Activated T-helper 17 cell treated with anti-CD3 and anti-CD28 coated beads, Interleukin-2, amount 50 U/mL, for 72 hours (primary cell): ENCODE results near the gene ZNF652. TPM values are rescaled to one million over a fixed set of nuclear protein-coding genes. Genes with fewer than 3 reads are reported as not detected.
A peak's percentile ranks its signal among the peaks of the same experiment; 100 is the strongest.

ENCODE experiments used
- ATAC-seq: fragments of 150-1000 bp; cut with Tn5 transposase; replicated peaks from 2 replicates; pipeline ENCODE4 v1.10.0; 2021; ENCODE audit warnings: mild to moderate bottlenecking, moderate library complexity
- H3K27ac Mint-ChIP-seq: one replicate; pipeline ENCODE4 v1.8.0; 2022; ENCODE audit warnings: mixed read lengths
- H3K27me3 Mint-ChIP-seq: one replicate; pipeline ENCODE4 v1.8.0; 2022; ENCODE audit warnings: mixed read lengths
- H3K36me3 Mint-ChIP-seq: one replicate; pipeline ENCODE4 v1.8.0; 2022; ENCODE audit warnings: low read depth, mild to moderate bottlenecking, mixed read lengths
- H3K4me1 Mint-ChIP-seq: one replicate; pipeline ENCODE4 v1.8.0; 2022; ENCODE audit warnings: mixed read lengths
- H3K4me3 Mint-ChIP-seq: one replicate; pipeline ENCODE4 v1.8.0; 2022; ENCODE audit warnings: mild to moderate bottlenecking, mixed read lengths
- H3K9me3 Mint-ChIP-seq: one replicate; pipeline ENCODE4 v1.8.0; 2022; ENCODE audit warnings: mixed read lengths
- total RNA-seq, 2 donors: library from RNA; stranded (reverse); gene quantifications; one replicate each; pipeline ENCODE4 v1.2.3, GENCODE V29; 2022

ZNF652 gene
- total RNA-seq, 2 donors from 2014 or later = 10.7 to 13.1 TPM

DNA sequence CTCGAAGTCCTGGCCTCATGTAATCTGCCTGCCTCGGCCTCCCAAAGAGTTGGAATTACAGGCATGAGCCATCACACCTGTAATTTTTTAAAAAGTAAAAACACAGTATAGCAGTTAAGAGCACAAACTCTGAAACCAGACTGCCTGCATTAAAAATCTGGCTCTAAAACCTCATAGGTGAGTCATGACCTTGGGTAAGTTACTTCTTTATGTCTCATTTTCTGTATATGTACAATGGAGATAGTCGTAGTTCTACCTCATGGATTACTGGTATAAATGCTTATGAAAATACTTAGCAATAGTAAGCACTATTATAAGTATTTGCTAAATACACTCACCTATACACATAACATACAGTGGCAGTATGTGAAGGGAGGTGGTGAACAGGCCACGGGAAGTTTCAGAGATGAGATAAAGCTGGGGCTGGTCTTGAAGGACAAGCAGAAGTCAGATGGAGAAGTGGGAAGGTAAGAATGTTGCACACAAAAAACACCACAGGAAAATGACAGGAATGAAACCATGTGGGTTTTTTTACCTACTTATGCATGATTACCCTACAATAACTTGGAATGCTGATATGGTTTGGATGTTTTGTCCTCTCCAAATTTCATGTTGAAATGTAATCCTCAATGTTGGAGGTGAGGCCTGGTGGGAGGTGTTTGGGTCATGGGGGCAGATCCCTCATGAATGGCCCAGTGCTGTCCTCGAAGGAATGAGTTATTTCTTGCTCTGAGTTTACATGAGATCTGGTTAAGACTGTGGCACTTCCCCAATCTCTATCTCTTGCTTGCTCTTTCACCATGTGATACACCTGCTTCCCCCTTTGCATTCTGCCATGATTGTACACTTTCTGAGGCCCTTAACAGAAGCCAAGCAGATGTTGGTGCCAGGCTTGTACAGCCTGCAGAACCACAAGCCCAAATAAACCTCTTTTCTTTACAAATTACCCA lies 33.9 kb downstream of the ZNF652 start:
- Mint-ChIP-seq H3K4me3 (peak overlapping the region; percentile 52), H3K9me3 (no peaks in the 10 kb centered on the region), H3K36me3 (no peaks in the 10 kb centered on the region), H3K27me3 (no peaks in the 10 kb centered on the region), H3K27ac (peak overlapping the region; percentile 24), H3K4me1 (peaks cover 29% of the 10 kb centered on the region)
- ATAC-seq = peak; percentile 93

DNA sequence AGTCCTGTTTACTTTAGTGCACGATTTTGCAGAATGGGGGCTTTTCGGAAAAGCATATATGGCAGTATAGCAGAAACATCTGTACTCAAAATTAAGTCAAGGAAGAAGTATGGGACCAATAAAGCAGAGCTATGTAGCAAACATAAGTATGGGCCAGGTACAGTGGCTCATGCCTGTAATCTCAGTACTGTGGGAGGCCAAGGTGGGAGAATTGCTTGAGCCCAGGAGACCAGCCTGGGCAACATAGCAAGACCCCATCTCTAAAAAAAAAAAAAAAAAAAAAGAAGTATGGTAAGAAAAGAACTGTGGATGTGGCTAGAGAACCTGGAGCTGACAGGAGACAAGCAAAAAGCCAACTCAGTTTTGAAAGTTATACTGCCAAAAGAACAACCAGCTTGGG lies 36.1 kb downstream of the ZNF652 start:
- no peaks in the 10 kb centered on the region for H3K36me3 Mint-ChIP-seq
- H3K9me3 Mint-ChIP-seq = no peaks in the 10 kb centered on the region
- no peaks in the 10 kb centered on the region for H3K27me3 Mint-ChIP-seq
- H3K27ac Mint-ChIP-seq = no peak overlapping the region
- no peak overlapping the region for H3K4me3 Mint-ChIP-seq
- ATAC-seq = no peak
- peaks cover 25% of the 10 kb centered on the region for H3K4me1 Mint-ChIP-seq

DNA sequence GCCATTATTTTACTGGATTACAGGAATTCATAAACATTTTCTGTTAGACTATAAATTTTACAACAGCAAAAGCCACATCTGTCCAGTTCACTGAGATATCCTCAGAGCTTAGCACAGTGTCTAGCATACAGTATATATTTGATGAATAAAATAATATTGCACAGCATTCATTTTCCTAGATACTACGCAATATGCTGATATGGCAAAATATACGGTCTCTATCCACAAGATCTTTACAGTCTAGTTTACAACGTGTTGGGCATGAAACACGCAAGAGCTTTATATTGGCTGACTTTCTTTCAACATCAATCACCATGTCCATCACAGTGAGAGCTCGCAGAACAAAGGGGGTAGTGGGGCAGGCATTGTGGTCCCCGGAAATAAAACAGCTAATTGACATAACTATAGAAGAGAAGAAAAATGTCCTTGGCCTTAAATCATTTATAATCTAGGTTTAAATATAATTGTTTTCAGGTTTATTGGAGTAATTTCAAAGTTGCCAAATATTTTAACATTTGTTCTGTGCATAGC lies 43.5 kb downstream of the ZNF652 start:
- H3K4me3 Mint-ChIP-seq = no peak overlapping the region

DNA sequence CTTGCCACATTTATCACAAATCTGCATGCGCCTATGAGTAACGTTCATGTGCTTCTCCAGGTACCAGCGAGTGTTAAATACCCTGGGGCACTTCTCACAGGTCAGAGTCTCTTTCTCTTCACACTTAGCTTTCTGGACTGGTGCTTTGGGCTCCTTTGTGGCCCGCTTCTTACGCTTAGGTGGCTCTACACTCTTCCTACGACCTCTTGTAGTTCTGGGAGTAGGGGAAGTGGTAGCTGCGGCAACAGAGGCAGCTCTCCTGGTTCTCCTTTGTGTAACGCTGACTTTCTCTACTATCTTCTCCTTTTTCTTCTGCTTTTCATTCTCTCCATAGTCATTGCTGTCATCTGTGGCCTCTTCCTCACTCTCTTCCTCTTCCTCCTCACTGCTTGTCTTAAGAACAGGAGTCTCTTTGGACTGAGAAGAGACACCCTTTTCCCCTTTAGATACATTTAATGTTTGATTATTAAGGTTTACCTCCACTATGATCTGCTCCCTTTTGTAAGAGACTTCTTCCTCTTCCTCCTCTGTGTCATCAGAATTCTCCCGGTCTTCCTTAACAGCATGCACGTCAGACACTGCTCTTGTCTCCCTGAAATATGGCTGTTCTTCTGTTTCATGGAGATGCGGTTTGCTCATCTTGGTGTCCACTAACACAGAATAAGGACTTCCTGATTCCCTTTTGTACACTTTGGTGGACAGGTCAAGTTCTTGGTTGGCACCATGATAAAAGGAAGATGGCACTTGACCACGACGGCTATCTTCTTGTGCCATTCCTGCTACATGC lies 45.0 kb downstream of the ZNF652 start:
- Mint-ChIP-seq H3K27ac (no peak overlapping the region), H3K4me1 (peaks cover 22% of the 10 kb centered on the region), H3K36me3 (no peaks in the 10 kb centered on the region), H3K9me3 (no peaks in the 10 kb centered on the region), H3K4me3 (no peak overlapping the region), H3K27me3 (no peaks in the 10 kb centered on the region)
- ATAC-seq = no peak

More for the DNA sequence above, 43.5 kb downstream of the ZNF652 start:
- Mint-ChIP-seq H3K4me1 (peaks cover 27% of the 10 kb centered on the region), H3K27me3 (no peaks in the 10 kb centered on the region), H3K9me3 (no peaks in the 10 kb centered on the region), H3K27ac (no peak overlapping the region), H3K36me3 (no peaks in the 10 kb centered on the region)
- no peak for ATAC-seq

DNA sequence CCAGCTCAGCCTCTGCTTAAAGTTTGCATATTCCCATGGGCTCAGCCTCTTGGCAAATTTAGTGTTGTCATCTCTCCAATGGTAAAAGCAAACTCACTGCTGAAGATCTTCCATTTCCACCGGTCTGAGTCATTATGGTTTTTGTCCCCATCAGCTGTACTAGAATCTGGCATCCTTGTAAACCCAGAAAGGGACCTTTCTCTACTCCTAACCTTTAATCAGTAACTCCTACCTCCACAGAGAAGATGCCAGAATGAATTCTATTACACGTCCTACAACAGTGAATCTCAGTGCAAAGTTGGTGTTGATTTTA lies 45.8 kb downstream of the ZNF652 start:
- H3K9me3 Mint-ChIP-seq = no peaks in the 10 kb centered on the region
- no peaks in the 10 kb centered on the region for H3K27me3 Mint-ChIP-seq
- H3K4me3 Mint-ChIP-seq = peak overlapping the region; percentile 51
- H3K4me1 Mint-ChIP-seq = peaks cover 22% of the 10 kb centered on the region
- H3K27ac Mint-ChIP-seq = no peak overlapping the region
- H3K36me3 Mint-ChIP-seq = no peaks in the 10 kb centered on the region
- ATAC-seq = peak; percentile 15

DNA sequence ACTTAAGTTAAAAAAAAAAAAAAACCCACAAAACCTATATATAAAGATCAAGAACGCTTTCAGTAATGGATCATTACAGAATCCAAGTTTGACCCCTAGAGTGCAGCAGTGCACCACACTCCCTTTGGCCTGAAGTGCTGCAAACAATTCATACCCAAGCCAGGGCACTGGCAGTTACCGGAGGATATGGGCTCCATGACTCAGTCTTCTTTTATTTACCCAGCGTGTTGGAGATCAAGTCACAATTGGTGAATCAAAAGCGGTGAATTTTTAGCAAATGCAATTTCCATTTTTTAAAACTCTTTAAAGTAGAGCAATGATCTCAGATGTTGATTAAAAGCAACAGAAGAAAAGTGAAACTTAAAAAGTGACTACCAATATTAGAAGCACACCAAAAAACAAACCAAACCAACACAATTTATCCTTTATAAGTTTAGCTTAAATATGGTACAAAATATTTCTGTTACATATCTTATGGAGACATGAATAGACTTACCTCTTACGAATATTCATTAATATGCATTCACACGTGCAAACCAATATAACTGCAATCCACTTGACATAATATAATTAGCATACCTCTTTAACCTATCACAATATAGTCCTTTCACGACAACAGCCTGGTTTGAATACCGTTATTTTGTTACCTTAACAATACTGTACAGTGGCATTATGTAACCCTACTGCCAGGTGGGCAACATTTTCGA lies 46.3 kb downstream of the ZNF652 start:
- H3K27me3 Mint-ChIP-seq = no peaks in the 10 kb centered on the region
- peak overlapping the region; percentile 51 for H3K27ac Mint-ChIP-seq
- peak overlapping the region; percentile 51 for H3K4me3 Mint-ChIP-seq
- H3K36me3 Mint-ChIP-seq = no peaks in the 10 kb centered on the region
- peaks cover 18% of the 10 kb centered on the region for H3K4me1 Mint-ChIP-seq
- no peaks in the 10 kb centered on the region for H3K9me3 Mint-ChIP-seq
- ATAC-seq = peak; percentile 100

DNA sequence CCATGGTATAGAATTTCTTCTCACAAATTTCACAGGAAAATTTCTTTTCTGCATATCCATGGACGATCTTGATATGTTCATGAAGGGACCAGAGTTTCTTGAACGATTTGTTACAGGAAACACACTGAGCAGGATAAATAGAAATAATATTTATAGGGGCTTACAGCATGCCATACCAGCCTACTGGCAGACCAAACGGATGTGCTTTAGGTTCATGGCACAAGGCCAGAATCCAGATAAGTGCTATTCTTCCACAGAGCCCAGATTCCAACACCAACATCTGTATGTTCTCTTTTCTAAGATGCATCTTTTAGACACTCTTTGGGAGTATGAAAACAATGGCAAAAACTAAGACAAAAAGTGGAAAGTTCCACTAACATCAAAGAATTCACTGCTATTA lies 49.3 kb downstream of the ZNF652 start:
- Mint-ChIP-seq H3K4me1 (peaks cover 17% of the 10 kb centered on the region), H3K27me3 (no peaks in the 10 kb centered on the region), H3K4me3 (no peak overlapping the region), H3K36me3 (peaks cover 5% of the 10 kb centered on the region), H3K27ac (no peak overlapping the region), H3K9me3 (no peaks in the 10 kb centered on the region)
- ATAC-seq = no peak

DNA sequence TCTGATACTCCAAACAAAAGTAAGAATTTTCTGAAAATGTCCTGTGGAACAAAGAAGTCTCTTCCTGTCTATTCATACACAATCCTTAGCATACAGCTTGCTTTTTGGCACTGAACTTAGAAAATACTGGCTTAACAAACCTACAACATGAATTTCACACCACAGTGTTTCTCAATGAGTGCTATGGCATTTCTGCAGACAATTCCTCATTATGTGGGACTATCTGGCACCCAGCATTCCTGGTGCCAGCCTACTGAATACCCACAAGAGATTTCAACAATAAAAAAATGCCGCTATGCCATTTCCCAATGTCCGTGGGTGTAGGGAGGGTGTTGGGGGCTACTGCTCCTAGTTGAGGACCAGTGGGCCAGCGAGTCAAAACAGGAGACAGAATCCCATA lies 62.1 kb downstream of the ZNF652 start:
- Mint-ChIP-seq H3K4me3 (no peak overlapping the region), H3K27me3 (no peaks in the 10 kb centered on the region), H3K4me1 (no peaks in the 10 kb centered on the region), H3K36me3 (peaks cover 33% of the 10 kb centered on the region), H3K9me3 (no peaks in the 10 kb centered on the region), H3K27ac (no peak overlapping the region)
- no peak for ATAC-seq

DNA sequence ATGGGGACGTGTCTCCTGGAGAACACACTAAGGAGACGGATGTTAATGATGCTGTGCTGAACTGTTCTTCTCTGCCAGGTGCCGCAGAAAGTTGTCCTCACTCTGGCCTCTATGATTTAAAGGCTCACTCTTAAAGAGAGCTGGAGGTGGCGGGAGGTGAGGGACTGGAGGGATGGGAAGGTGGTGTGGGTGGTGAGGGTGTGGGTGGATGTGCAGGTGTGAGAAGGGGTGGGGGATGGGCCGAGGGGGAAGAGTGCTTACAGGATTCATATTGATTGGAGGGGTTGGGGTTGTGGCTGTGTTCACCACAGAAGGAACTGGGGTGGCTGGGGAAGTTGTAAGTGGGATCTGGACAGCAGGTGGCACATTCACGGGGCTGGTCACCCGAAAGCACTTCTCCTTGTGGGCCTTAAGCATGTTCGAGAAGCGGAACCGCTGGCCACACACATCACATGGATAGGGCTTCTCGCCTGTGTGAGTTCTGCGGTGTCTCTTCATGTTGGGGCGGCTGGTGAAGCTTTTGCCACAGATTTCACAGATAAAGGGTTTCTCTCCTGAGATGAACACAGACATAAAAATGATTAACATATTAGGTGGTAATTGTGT lies 63.6 kb downstream of the ZNF652 start:
- Mint-ChIP-seq H3K27me3 (no peaks in the 10 kb centered on the region), H3K36me3 (peaks cover 36% of the 10 kb centered on the region), H3K9me3 (no peaks in the 10 kb centered on the region), H3K27ac (no peak overlapping the region), H3K4me1 (peaks cover 5% of the 10 kb centered on the region), H3K4me3 (no peak overlapping the region)
- ATAC-seq = no peak

DNA sequence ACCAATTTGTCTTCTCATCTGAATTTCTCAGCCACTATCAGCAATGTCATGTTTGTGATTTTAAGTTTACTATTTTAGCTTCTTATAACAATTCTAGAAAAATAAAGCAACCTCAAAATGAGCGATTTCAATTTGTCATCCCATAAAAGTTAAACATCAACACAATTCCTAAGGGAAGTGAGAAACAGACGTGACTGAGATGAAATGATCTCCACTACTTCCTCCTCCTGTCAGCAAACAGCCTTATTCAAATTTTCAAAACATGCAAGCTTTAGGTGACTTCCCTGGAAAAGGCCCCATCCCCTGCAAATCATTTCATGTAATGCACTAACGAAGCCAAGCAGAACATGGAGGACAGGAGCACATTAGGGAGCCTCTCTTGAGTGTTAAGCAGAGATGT lies 64.9 kb downstream of the ZNF652 start:
- ATAC-seq = no peak
- Mint-ChIP-seq H3K36me3 (peaks cover 35% of the 10 kb centered on the region), H3K4me1 (peaks cover 5% of the 10 kb centered on the region), H3K4me3 (no peak overlapping the region), H3K27ac (no peak overlapping the region), H3K9me3 (no peaks in the 10 kb centered on the region), H3K27me3 (no peaks in the 10 kb centered on the region)

DNA sequence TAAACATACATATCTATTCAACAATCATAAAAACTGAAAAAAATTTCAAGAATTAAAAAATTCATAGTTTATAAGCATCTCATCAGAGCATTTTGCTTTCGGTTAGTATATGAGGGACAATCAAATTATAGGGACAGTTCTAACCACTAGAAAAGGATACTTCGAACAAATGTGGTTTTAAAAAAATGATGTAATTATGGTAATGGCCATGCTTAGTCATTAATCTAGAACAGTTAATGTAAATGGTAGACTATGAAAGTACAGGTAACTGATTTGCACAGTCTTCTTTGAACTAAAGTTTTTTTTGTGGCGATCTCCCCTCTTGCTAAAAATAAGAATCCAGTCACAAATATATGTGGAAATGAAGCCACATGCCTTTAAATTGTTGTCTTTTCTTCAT lies 67.9 kb downstream of the ZNF652 start:
- no peaks in the 10 kb centered on the region for H3K9me3 Mint-ChIP-seq

DNA sequence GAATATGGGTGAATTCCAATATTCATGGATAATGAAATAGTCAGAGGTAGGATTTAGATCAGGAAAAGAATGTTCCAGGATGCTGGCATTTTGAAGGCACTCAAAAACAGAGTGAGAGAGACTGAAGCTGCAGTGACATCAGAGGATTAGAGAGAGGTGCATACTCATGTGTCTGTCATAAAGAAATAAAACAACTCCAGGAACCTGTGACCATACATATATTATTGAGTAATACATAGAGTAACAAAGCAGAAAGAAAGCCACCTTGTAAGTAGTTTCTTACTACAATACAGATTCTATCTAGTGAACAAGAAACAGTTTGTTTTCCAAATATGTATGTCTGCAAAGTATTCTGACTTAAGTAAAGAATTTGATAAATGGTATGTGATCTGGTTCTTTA lies 69.1 kb downstream of the ZNF652 start:
- H3K27me3 Mint-ChIP-seq = no peaks in the 10 kb centered on the region
- H3K4me1 Mint-ChIP-seq = peaks cover 5% of the 10 kb centered on the region
- H3K27ac Mint-ChIP-seq = no peak overlapping the region
- H3K36me3 Mint-ChIP-seq = peaks cover 10% of the 10 kb centered on the region
- H3K9me3 Mint-ChIP-seq = no peaks in the 10 kb centered on the region
- H3K4me3 Mint-ChIP-seq = no peak overlapping the region
- peak; percentile 78 for ATAC-seq

More for the DNA sequence above, 67.9 kb downstream of the ZNF652 start:
- peak; percentile 59 for ATAC-seq
- Mint-ChIP-seq H3K36me3 (peaks cover 22% of the 10 kb centered on the region), H3K4me3 (no peak overlapping the region), H3K27me3 (no peaks in the 10 kb centered on the region), H3K4me1 (peaks cover 5% of the 10 kb centered on the region), H3K27ac (no peak overlapping the region)

DNA sequence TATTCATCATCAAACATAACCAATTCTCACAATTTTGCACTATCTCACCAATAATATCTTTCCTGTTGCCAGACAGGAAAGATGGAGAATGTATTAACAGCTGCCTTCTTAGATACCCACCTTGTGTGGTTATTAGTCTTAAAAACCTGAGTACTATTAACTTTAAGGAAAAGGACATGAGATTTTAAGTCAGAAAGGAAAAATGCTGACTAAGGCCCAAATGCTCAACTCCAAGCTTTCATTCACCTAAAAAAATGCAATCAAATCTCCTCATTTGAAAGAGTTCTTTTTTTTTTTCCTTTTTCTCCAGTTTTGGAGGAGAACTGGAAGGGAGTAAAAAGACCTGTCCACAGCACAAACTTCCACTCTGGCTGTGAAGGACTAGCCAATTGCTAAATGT lies 70.1 kb downstream of the ZNF652 start:
- H3K4me3 Mint-ChIP-seq = no peak overlapping the region
- H3K27ac Mint-ChIP-seq = no peak overlapping the region
- ATAC-seq = no peak
- no peaks in the 10 kb centered on the region for H3K27me3 Mint-ChIP-seq
- peaks cover 5% of the 10 kb centered on the region for H3K4me1 Mint-ChIP-seq
- peaks cover 8% of the 10 kb centered on the region for H3K36me3 Mint-ChIP-seq
- no peaks in the 10 kb centered on the region for H3K9me3 Mint-ChIP-seq
